HEK293 (cell line): ENCODE measurements around the gene B3GAT1.

ENCODE experiments used
- HOXC10 ChIP-seq: sonication (generic); formaldehyde crosslinking; IDR thresholded peaks from 2 replicates; pipeline ENCODE4 v1.8.1; 2023; ENCODE audit warnings: mild to moderate bottlenecking, missing genetic modification reagents
- RBAK ChIP-seq: fragments of 450-650 bp; formaldehyde crosslinking; IDR thresholded peaks from 2 replicates; pipeline ENCODE4 v1.5.1; 2016; ENCODE audit warnings: missing biosample characterization, missing genetic modification characterization
- SP2 ChIP-seq: fragments of 450-650 bp; formaldehyde crosslinking; IDR thresholded peaks from 2 replicates; pipeline ENCODE4 v1.5.1; 2016; ENCODE audit warnings: missing biosample characterization, missing genetic modification characterization
- TCF7L2 ChIP-seq: IDR thresholded peaks from 2 replicates; pipeline ENCODE4 v1.6.1; 2011; ENCODE audit warnings: low read depth, mild to moderate bottlenecking, inconsistent platforms, low read length, moderate library complexity, borderline replicate concordance
- ZNF214 ChIP-seq: fragments of 450-650 bp; formaldehyde crosslinking; IDR thresholded peaks from 2 replicates; pipeline ENCODE4 v1.5.1; 2017; ENCODE audit warnings: missing biosample characterization, mild to moderate bottlenecking, missing genetic modification characterization, borderline replicate concordance
- ZNF416 ChIP-seq: fragments of 450-650 bp; formaldehyde crosslinking; IDR thresholded peaks from 2 replicates; pipeline ENCODE4 v1.5.1; 2016; ENCODE audit warnings: missing biosample characterization, missing genetic modification characterization
- ZNF785 ChIP-seq: fragments of 450-650 bp; formaldehyde crosslinking; IDR thresholded peaks from 2 replicates; pipeline ENCODE4 v1.5.1; 2016; ENCODE audit warnings: missing biosample characterization, missing genetic modification characterization
- TF ChIP-seq, protein P1 (sequence below): fragments of 450-650 bp; formaldehyde crosslinking; IDR thresholded peaks from 2 replicates; pipeline ENCODE4 v1.5.1; 2016; ENCODE audit warnings: missing biosample characterization, missing genetic modification characterization
- TF ChIP-seq, protein P2 (sequence below): fragments of 450-650 bp; formaldehyde crosslinking; IDR thresholded peaks from 2 replicates; pipeline ENCODE4 v1.5.1; 2016; ENCODE audit warnings: missing biosample characterization, missing genetic modification characterization, low read depth

DNA sequence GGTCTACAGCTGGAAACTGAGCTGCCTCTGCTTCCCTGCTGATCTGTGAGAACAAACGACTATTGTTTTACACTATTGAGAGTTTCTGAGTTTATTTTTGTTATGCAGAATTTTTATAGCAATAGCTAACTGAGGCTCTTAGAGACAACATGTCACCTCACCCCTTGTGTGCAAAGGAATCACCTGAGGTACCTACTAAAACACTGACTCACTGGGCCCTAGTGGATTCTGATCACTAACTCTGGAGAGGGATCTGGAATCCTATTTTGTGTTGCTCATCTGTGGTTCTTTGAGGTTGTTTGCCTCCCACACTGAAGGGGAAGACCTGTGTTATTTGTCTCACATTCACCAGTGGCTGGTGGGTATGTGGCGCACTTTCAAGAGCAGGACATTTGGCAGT lies 13.4 kb upstream of the B3GAT1 start:
- TF ChIP-seq HOXC10 = no peak
- TF ChIP-seq TCF7L2 = no peak
- TF ChIP-seq, protein P1, sequence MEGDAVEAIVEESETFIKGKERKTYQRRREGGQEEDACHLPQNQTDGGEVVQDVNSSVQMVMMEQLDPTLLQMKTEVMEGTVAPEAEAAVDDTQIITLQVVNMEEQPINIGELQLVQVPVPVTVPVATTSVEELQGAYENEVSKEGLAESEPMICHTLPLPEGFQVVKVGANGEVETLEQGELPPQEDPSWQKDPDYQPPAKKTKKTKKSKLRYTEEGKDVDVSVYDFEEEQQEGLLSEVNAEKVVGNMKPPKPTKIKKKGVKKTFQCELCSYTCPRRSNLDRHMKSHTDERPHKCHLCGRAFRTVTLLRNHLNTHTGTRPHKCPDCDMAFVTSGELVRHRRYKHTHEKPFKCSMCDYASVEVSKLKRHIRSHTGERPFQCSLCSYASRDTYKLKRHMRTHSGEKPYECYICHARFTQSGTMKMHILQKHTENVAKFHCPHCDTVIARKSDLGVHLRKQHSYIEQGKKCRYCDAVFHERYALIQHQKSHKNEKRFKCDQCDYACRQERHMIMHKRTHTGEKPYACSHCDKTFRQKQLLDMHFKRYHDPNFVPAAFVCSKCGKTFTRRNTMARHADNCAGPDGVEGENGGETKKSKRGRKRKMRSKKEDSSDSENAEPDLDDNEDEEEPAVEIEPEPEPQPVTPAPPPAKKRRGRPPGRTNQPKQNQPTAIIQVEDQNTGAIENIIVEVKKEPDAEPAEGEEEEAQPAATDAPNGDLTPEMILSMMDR (tag by site-specific recombination) = no peak
- no peak for TF ChIP-seq ZNF785 (tag by site-specific recombination)
- TF ChIP-seq ZNF416 (tag by site-specific recombination) = no peak
- no peak for TF ChIP-seq ZNF214
- TF ChIP-seq RBAK (tag by site-specific recombination) = no peak
- TF ChIP-seq SP2 = no peak
- TF ChIP-seq, protein P2, sequence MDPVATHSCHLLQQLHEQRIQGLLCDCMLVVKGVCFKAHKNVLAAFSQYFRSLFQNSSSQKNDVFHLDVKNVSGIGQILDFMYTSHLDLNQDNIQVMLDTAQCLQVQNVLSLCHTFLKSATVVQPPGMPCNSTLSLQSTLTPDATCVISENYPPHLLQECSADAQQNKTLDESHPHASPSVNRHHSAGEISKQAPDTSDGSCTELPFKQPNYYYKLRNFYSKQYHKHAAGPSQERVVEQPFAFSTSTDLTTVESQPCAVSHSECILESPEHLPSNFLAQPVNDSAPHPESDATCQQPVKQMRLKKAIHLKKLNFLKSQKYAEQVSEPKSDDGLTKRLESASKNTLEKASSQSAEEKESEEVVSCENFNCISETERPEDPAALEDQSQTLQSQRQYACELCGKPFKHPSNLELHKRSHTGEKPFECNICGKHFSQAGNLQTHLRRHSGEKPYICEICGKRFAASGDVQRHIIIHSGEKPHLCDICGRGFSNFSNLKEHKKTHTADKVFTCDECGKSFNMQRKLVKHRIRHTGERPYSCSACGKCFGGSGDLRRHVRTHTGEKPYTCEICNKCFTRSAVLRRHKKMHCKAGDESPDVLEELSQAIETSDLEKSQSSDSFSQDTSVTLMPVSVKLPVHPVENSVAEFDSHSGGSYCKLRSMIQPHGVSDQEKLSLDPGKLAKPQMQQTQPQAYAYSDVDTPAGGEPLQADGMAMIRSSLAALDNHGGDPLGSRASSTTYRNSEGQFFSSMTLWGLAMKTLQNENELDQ (tag by site-specific recombination) = no peak
